Gastroesophageal sphincter (tissue), 3 donors: ENCODE data around the gene INA.

Experiments used
- CTCF ChIP-seq, 4 experiments: fragments of 200-600 bp in 2 of 4; fragments of 450-650 bp in 2 of 4; sonication (generic) in 1 of 4; IDR thresholded peaks; one replicate each; pipeline ENCODE4 v1.5.1; 2017 to 2019; ENCODE audit warnings: antibody characterized with exemption in 4 of 4, mild to moderate bottlenecking in 2 of 4, moderate library complexity in 2 of 4
- POLR2A ChIP-seq, 2 donors: fragments of 450-650 bp; IDR thresholded peaks; one replicate each; pipeline ENCODE4 v1.6.1; 2017; ENCODE audit warnings: antibody characterized with exemption in 2 of 2, mild to moderate bottlenecking in 2 of 2, moderate library complexity in 1 of 2

- TF ChIP-seq POLR2A (IDR thresholded peaks at IDR 0.05) = no peak
- no peak for TF ChIP-seq CTCF (IDR thresholded peaks at IDR 0.05)
These were observed 45.8 kb upstream of the INA start for GRCh38 chr10:103231047-103231551.
